Endothelial cell (in vitro differentiated cells): ENCODE measurements around the gene ERN2. TPM values are rescaled to one million over a fixed set of nuclear protein-coding genes. Genes with fewer than 3 reads are reported as not detected.

Experiments
- DNase-seq: peaks from one replicate; pipeline ENCODE4 v3.0.0; 2021; ENCODE audit warnings: low spot score
- H3K27ac Mint-ChIP-seq: one replicate; pipeline ENCODE4 v1.8.0; 2021; ENCODE audit warnings: mixed read lengths, inconsistent platforms; ENCODE audit not compliant: unreplicated experiment
- H3K27me3 Mint-ChIP-seq: one replicate; pipeline ENCODE4 v1.8.0; 2021; ENCODE audit warnings: mild to moderate bottlenecking, moderate library complexity, mixed read lengths, inconsistent platforms; ENCODE audit not compliant: unreplicated experiment
- H3K36me3 Mint-ChIP-seq: one replicate; pipeline ENCODE4 v1.8.0; 2021; ENCODE audit warnings: mild to moderate bottlenecking, low read depth, mixed read lengths, inconsistent platforms; ENCODE audit not compliant: unreplicated experiment
- H3K4me1 Mint-ChIP-seq: one replicate; pipeline ENCODE4 v1.8.0; 2021; ENCODE audit warnings: mild to moderate bottlenecking, mixed read lengths, inconsistent platforms; ENCODE audit not compliant: unreplicated experiment
- H3K4me3 Mint-ChIP-seq: one replicate; pipeline ENCODE4 v1.8.0; 2021; ENCODE audit warnings: mild to moderate bottlenecking, mixed read lengths, inconsistent platforms; ENCODE audit not compliant: unreplicated experiment
- H3K9me3 Mint-ChIP-seq: one replicate; pipeline ENCODE4 v1.8.0; 2021; ENCODE audit warnings: mixed read lengths, inconsistent platforms; ENCODE audit not compliant: unreplicated experiment
- total RNA-seq: library from RNA; stranded (reverse); fragmentation: NEBNext Ultra II Directional; extraction: Animal tissue kit (Norgen Biotek cat#: 25700); gene quantifications from one replicate; pipeline ENCODE4 v1.2.1, GENCODE V29; 2021; ENCODE audit not compliant: unreplicated experiment
- TF ChIP-seq, protein P1 (sequence below): fragments of 200-600 bp; sonication (generic); IDR thresholded peaks from one replicate; pipeline ENCODE4 v1.5.0; 2021; ENCODE audit warnings: antibody characterized with exemption; ENCODE audit not compliant: unreplicated experiment

ERN2 gene
- total RNA-seq, 1 donor from 2014 or later, result 0.80 TPM

DNA sequence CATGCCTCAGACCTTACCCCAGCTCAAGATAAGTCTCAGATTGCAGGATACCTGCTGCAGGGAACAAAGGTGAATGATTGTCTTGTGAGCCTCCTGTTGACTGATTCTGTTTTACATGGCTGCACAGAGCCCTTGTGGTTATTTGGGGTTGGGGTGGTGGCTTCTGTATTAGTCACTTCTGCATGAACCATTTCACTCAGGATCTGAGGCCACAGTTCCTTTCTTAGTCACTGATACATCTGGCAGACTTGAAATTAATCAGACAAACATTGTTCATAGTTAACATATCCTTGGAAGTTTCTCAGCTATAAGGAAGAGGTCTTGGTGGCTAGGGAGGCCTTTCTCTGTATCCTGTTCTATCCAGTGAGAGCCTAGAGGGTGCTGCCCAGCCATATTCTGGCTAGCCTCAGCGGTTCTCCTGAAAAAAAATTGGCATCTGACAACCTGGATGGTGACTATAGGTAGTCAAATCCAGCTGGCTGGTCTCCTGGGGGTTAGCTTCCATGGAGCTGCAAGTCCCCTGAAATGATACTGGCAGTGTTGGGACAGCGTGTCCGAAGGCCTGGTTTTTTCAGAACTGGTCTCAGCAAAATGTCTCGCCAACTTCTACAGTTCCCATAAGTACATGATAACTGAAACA lies 42.8 kb downstream of the ERN2 start:
- Mint-ChIP-seq H3K27ac (no peak overlapping the region), H3K9me3 (no peaks in the 10 kb centered on the region), H3K27me3 (no peaks in the 10 kb centered on the region), H3K36me3 (peaks cover 38% of the 10 kb centered on the region), H3K4me1 (no peaks in the 10 kb centered on the region), H3K4me3 (no peak overlapping the region)
- TF ChIP-seq, protein P1, sequence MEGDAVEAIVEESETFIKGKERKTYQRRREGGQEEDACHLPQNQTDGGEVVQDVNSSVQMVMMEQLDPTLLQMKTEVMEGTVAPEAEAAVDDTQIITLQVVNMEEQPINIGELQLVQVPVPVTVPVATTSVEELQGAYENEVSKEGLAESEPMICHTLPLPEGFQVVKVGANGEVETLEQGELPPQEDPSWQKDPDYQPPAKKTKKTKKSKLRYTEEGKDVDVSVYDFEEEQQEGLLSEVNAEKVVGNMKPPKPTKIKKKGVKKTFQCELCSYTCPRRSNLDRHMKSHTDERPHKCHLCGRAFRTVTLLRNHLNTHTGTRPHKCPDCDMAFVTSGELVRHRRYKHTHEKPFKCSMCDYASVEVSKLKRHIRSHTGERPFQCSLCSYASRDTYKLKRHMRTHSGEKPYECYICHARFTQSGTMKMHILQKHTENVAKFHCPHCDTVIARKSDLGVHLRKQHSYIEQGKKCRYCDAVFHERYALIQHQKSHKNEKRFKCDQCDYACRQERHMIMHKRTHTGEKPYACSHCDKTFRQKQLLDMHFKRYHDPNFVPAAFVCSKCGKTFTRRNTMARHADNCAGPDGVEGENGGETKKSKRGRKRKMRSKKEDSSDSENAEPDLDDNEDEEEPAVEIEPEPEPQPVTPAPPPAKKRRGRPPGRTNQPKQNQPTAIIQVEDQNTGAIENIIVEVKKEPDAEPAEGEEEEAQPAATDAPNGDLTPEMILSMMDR, result no peak
- no peak for DNase-seq

DNA sequence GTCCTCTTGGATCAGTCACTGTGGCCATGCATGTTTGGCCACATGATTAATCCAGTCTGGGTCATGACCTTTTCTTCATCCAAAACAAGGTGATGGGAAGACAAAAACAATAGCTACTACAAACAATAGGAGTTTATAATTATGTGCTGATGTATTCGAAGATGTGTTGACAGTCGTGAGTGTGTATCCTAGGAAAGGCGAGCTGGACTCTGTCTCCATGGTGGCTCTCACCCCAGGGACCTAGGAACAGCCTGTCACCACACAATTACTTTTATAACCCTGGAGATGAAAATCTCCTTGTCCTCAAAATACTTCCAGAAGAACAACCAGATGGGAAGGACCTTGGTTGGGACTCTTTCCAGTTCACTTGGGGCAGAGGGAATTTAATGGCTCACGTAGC lies 44.1 kb downstream of the ERN2 start:
- H3K4me3 Mint-ChIP-seq, result no peak overlapping the region
- TF ChIP-seq, protein P1, result no peak
- no peak for DNase-seq
- H3K36me3 Mint-ChIP-seq, result peaks cover 44% of the 10 kb centered on the region
- no peaks in the 10 kb centered on the region for H3K27me3 Mint-ChIP-seq
- H3K4me1 Mint-ChIP-seq, result no peaks in the 10 kb centered on the region
- H3K27ac Mint-ChIP-seq, result no peak overlapping the region
- no peaks in the 10 kb centered on the region for H3K9me3 Mint-ChIP-seq

DNA sequence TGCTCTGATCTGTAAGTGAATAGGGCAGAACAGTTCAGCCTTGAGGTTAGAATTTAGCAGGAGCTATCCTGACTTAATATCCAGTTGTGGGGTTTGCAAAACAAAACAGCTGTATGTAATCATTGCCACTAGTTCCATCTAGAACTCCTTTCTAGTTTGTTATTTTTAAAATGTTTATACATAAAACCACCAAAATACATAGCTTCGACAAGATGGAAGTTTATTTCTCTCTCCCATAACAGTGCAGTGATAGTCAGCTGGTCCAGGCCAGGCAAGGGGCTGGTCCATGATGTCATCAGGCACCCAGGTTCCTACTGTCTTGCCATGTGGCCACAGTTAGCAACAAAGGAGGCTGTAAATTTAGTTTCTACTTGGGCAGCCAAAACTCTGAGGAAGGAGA lies 44.8 kb downstream of the ERN2 start:
- H3K4me3 Mint-ChIP-seq, result no peak overlapping the region
- H3K27me3 Mint-ChIP-seq, result no peaks in the 10 kb centered on the region
- TF ChIP-seq, protein P1, result no peak
- DNase-seq, result no peak
- H3K36me3 Mint-ChIP-seq, result peaks cover 44% of the 10 kb centered on the region
- H3K9me3 Mint-ChIP-seq, result no peaks in the 10 kb centered on the region
- no peak overlapping the region for H3K27ac Mint-ChIP-seq
- H3K4me1 Mint-ChIP-seq, result no peaks in the 10 kb centered on the region

DNA sequence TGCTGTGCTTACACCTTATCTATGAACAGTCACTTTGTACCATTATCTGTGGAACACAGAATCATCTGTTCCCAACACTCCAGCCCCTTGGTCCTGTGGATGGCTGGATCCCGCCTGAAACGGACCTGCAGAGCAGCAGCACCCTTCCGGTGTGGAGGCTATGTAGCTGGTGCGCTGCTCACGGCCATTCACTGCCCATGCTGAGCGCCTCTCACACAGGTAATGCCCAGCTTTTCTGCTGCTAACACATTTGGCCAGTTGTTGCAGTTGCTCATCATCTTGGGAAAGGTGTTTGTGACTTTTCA lies 45.7 kb downstream of the ERN2 start:
- Mint-ChIP-seq H3K36me3 (peaks cover 49% of the 10 kb centered on the region), H3K27ac (no peak overlapping the region), H3K9me3 (no peaks in the 10 kb centered on the region), H3K4me3 (no peak overlapping the region), H3K4me1 (no peaks in the 10 kb centered on the region), H3K27me3 (no peaks in the 10 kb centered on the region)
- TF ChIP-seq, protein P1, result no peak
- DNase-seq, result no peak

DNA sequence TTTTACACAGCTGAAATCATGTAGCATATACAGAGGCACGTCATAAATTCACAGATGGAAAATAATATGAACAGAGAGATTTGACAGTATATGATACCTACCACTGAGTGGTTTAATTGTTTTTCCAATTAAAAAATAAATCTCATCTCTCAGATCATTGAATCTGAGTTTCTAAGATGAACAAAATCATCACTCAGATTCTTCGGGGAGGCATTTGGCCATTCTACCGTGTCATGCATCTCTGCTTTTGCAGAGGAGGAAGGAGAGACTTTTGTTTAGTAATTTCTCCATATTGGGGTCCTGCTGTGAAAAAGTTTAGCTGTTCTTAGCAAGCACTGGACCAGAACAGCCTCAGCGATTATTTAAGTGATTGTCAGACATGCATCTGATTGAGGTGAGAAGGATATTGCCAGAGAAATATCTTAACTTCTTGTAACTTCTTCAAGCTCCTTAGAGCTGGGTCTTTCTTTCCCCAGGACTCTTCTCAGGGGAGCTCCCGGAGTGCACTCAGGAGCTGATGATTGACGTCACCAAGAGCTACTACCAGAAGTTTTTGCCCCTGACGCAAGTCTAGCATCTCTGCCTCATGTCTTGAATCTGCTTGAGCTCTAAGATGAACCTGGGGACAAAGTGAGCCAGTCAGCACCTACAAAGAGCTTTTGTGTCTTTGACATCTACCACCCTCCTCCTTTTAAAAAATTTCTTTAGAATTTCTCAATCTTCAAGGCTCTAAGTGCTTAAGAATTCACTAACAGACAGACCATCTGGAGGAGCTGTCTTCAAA lies 46.3 kb downstream of the ERN2 start:
- TF ChIP-seq, protein P1, result no peak
- Mint-ChIP-seq H3K4me1 (no peaks in the 10 kb centered on the region), H3K27me3 (no peaks in the 10 kb centered on the region), H3K27ac (no peak overlapping the region), H3K4me3 (no peak overlapping the region), H3K9me3 (no peaks in the 10 kb centered on the region), H3K36me3 (peaks cover 47% of the 10 kb centered on the region)
- DNase-seq, result no peak
